Amniotic stem cell (primary cell): ENCODE measurements around the gene S100A12.
"Not testable (repeated sequence)": the region's sequence is repeated elsewhere in the genome, so short reads cannot be mapped to it uniquely, and the experiment has no call there.

Experiments used
- DNase-seq: peaks from one replicate; lab custom pipeline; 2025; lab: John Stamatoyannopoulos, UW

Gene S100A12

GRCh38 chr1:153375511-153375910 is at the start of gene S100A12:
Gene S100A12 (minus strand): TSS chr1:153375621. CDS start chr1:153374592, 1,029 bp downstream.
- no peak for DNase-seq

- no peak for DNase-seq
Measured at GRCh38 chr1:153422450-153423068, 47.1 kb upstream of the S100A12 start.

GRCh38 chr1:153420306-153420705 is 44.9 kb upstream of the S100A12 start:
- DNase-seq, result no peak

GRCh38 chr1:153419436-153419793 is 44.0 kb upstream of the S100A12 start:
- not testable (repeated sequence) for DNase-seq

- DNase-seq, result not testable (repeated sequence)
Measured at GRCh38 chr1:153418758-153419435, 43.5 kb upstream of the S100A12 start.

GRCh38 chr1:153417136-153417888 is 41.9 kb upstream of the S100A12 start:
- no peak for DNase-seq

GRCh38 chr1:153415850-153416570 is 40.6 kb upstream of the S100A12 start, which contains the start of gene S100A7A:
Gene S100A7A (plus strand): TSS chr1:153416520. CDS start chr1:153418083, 1,563 bp downstream.
- DNase-seq, result no peak

- DNase-seq, result not testable (repeated sequence)
Measured at GRCh38 chr1:153413961-153414360, 38.5 kb upstream of the S100A12 start.

- DNase-seq, result not testable (repeated sequence)
Measured at GRCh38 chr1:153407274-153407673, 31.9 kb upstream of the S100A12 start.

- not testable (repeated sequence) for DNase-seq
Measured at GRCh38 chr1:153405825-153406599, 30.6 kb upstream of the S100A12 start.

- DNase-seq, result no peak
Measured at GRCh38 chr1:153404768-153405167, 29.3 kb upstream of the S100A12 start.

- DNase-seq, result no peak
Measured at GRCh38 chr1:153404086-153404635, 28.7 kb upstream of the S100A12 start.

- DNase-seq, result no peak
Measured at GRCh38 chr1:153403421-153404085, 28.1 kb upstream of the S100A12 start.

GRCh38 chr1:153402226-153402625 is 26.8 kb upstream of the S100A12 start:
- DNase-seq, result no peak

- no peak for DNase-seq
Measured at GRCh38 chr1:153401461-153401860, 26.0 kb upstream of the S100A12 start.

GRCh38 chr1:153400244-153400643 is 24.8 kb upstream of the S100A12 start:
- no peak for DNase-seq

- no peak for DNase-seq
Measured at GRCh38 chr1:153399401-153400055, 24.1 kb upstream of the S100A12 start.

GRCh38 chr1:153397924-153398651 is 22.7 kb upstream of the S100A12 start:
- no peak for DNase-seq
